HEK293 (cell line): ENCODE results near the gene PLAAT4.
A peak's percentile ranks its signal among the peaks of the same experiment; 100 is the strongest.

Experiments used
- CTCF ChIA-PET: fragments of 350-600 bp; formaldehyde crosslinking; extraction: SDS; loops from one replicate; lab custom pipeline; 2021; ENCODE audit warnings: antibody characterized with exemption; lab: Yijun Ruan, JAX
- POLR2A ChIA-PET: fragments of 300-600 bp; formaldehyde crosslinking; extraction: SDS; loops from one replicate; lab custom pipeline; 2020; ENCODE audit warnings: antibody characterized with exemption, inconsistent platforms; lab: Yijun Ruan, JAX
- H3K27ac ChIP-seq: fragments of 200-500 bp; sonication (Bioruptor generic); 2 replicates; pipeline ENCODE4 v1.5.1; 2014; ENCODE audit warnings: low read depth, low read length, control low read depth, inconsistent platforms; ENCODE audit errors: extremely low read depth
- H3K36me3 ChIP-seq, 2 experiments: fragments of 200-500 bp in 1 of 2; sonication (Bioruptor generic) in 1 of 2; 1 replicate in 1 of 2; 2 replicates in 1 of 2; pipeline ENCODE4 v1.5.1; 2014 to 2017; ENCODE audit warnings: inconsistent platforms in 2 of 2, low read length in 2 of 2; ENCODE audit not compliant: control insufficient read depth in 2 of 2, insufficient read depth in 1 of 2
- H3K4me1 ChIP-seq: fragments of 200-500 bp; sonication (Bioruptor generic); 2 replicates; pipeline ENCODE4 v1.5.1; 2014; ENCODE audit warnings: mild to moderate bottlenecking, low read length, inconsistent platforms; ENCODE audit not compliant: control insufficient read depth, insufficient read depth
- H3K4me3 ChIP-seq: 2 replicates; pipeline ENCODE4 v1.5.1; 2011; ENCODE audit warnings: low read depth, mild to moderate bottlenecking, control low read depth, low read length, moderate library complexity
- H3K9me3 ChIP-seq: fragments of 200-500 bp; sonication (Bioruptor generic); 2 replicates; pipeline ENCODE4 v1.5.1; 2014; ENCODE audit warnings: low read depth, low read length, inconsistent platforms; ENCODE audit not compliant: control insufficient read depth, insufficient read depth
- ATF2 ChIP-seq: fragments of 450-650 bp; formaldehyde crosslinking; IDR thresholded peaks from 2 replicates; pipeline ENCODE4 v1.5.1; 2016; ENCODE audit warnings: missing biosample characterization, missing genetic modification characterization, low read depth
- KLF8 ChIP-seq: fragments of 450-650 bp; formaldehyde crosslinking; IDR thresholded peaks from 2 replicates; pipeline ENCODE4 v1.5.1; 2016; ENCODE audit warnings: missing biosample characterization, missing genetic modification characterization
- KLF9 ChIP-seq: fragments of 450-650 bp; formaldehyde crosslinking; IDR thresholded peaks from 2 replicates; pipeline ENCODE4 v1.5.1; 2016; ENCODE audit warnings: missing biosample characterization, missing genetic modification characterization, low read depth
- PRDM10 ChIP-seq: fragments of 450-650 bp; formaldehyde crosslinking; IDR thresholded peaks from 2 replicates; pipeline ENCODE4 v1.5.1; 2016; ENCODE audit warnings: missing biosample characterization, missing genetic modification characterization
- SP3 ChIP-seq: fragments of 450-650 bp; formaldehyde crosslinking; IDR thresholded peaks from 2 replicates; pipeline ENCODE4 v1.5.1; 2016; ENCODE audit warnings: missing biosample characterization, missing genetic modification characterization
- SP7 ChIP-seq: fragments of 450-650 bp; formaldehyde crosslinking; IDR thresholded peaks from 2 replicates; pipeline ENCODE4 v1.5.1; 2016; ENCODE audit warnings: missing biosample characterization, missing genetic modification characterization
- TCF7L2 ChIP-seq: IDR thresholded peaks from 2 replicates; pipeline ENCODE4 v1.6.1; 2011; ENCODE audit warnings: low read depth, mild to moderate bottlenecking, inconsistent platforms, low read length, moderate library complexity, borderline replicate concordance
- YY1 ChIP-seq: fragments of 450-650 bp; formaldehyde crosslinking; IDR thresholded peaks from 2 replicates; pipeline ENCODE4 v1.5.1; 2018; ENCODE audit warnings: missing biosample characterization, missing genetic modification characterization
- ZFP41 ChIP-seq: fragments of 450-650 bp; formaldehyde crosslinking; IDR thresholded peaks from 2 replicates; pipeline ENCODE4 v1.5.1; 2016; ENCODE audit warnings: missing biosample characterization, missing genetic modification characterization, borderline replicate concordance
- ZNF16 ChIP-seq: fragments of 450-650 bp; formaldehyde crosslinking; IDR thresholded peaks from 2 replicates; pipeline ENCODE4 v1.5.1; 2016; ENCODE audit warnings: low read depth, missing biosample characterization, missing genetic modification characterization
- ZNF169 ChIP-seq: fragments of 450-650 bp; formaldehyde crosslinking; IDR thresholded peaks from 2 replicates; pipeline ENCODE4 v1.5.1; 2016; ENCODE audit warnings: missing biosample characterization, missing genetic modification characterization
- ZNF175 ChIP-seq: fragments of 450-650 bp; formaldehyde crosslinking; IDR thresholded peaks from 2 replicates; pipeline ENCODE4 v1.5.1; 2016; ENCODE audit warnings: missing biosample characterization, missing genetic modification characterization
- ZNF23 ChIP-seq: fragments of 450-650 bp; formaldehyde crosslinking; IDR thresholded peaks from 2 replicates; pipeline ENCODE4 v1.5.1; 2016; ENCODE audit warnings: missing biosample characterization, missing genetic modification characterization, borderline replicate concordance
- ZNF292 ChIP-seq: fragments of 450-650 bp; formaldehyde crosslinking; IDR thresholded peaks from 2 replicates; pipeline ENCODE4 v1.5.1; 2016; ENCODE audit warnings: low read depth, missing biosample characterization, missing genetic modification characterization, borderline replicate concordance
- ZNF571 ChIP-seq: fragments of 450-650 bp; formaldehyde crosslinking; IDR thresholded peaks from 2 replicates; pipeline ENCODE4 v1.5.0; 2017; ENCODE audit warnings: missing biosample characterization, missing genetic modification characterization
- ZNF580 ChIP-seq: fragments of 450-650 bp; formaldehyde crosslinking; IDR thresholded peaks from 2 replicates; pipeline ENCODE4 v1.5.1; 2016; ENCODE audit warnings: missing biosample characterization, missing genetic modification characterization
- ZSCAN4 ChIP-seq: fragments of 450-650 bp; formaldehyde crosslinking; IDR thresholded peaks from 2 replicates; pipeline ENCODE4 v1.5.1; 2017; ENCODE audit warnings: missing biosample characterization, missing genetic modification characterization

Gene PLAAT4

GRCh38 chr11:63506876-63507275 is 29.7 kb upstream of the PLAAT4 start:
- no peak for TF ChIP-seq PRDM10 (tag by site-specific recombination)
- peak; percentile 65; the same call in 1 of the 2 replicates for TF ChIP-seq SP7 (tag by site-specific recombination)
- no peak for TF ChIP-seq ZNF23 (tag by site-specific recombination)
- no peaks in the 10 kb centered on the region for H3K36me3 ChIP-seq
- ChIA-PET CTCF (interaction anchor here (4.3 kb wide), 1 partner anchor 27 kb away, joined by 17 read pairs; no protein-coding TSS in a partner anchor), POLR2A (no interaction called here)
- H3K27ac ChIP-seq: no peak overlapping the region
- no peaks in the 10 kb centered on the region for H3K4me1 ChIP-seq
- H3K9me3 ChIP-seq: no peaks in the 10 kb centered on the region
- no peak overlapping the region for H3K4me3 ChIP-seq

- H3K9me3 ChIP-seq: no peaks in the 10 kb centered on the region
- CTCF ChIA-PET: interaction anchor here (0.9 to 4.3 kb wide), 3 partner anchors 12 to 380 kb away, joined by 3 to 17 read pairs (median 3); no protein-coding TSS in a partner anchor
- no peak overlapping the region for H3K27ac ChIP-seq
- TF ChIP-seq ZNF16 (tag by site-specific recombination) (no peak), ZNF580 (tag by site-specific recombination) (no peak), ZNF571 (tag by site-specific recombination) (no peak), ZFP41 (tag by site-specific recombination) (no peak), YY1 (tag by site-specific recombination) (no peak), ATF2 (no peak), ZNF292 (tag by site-specific recombination) (no peak), KLF9 (tag by site-specific recombination) (no peak), ZNF175 (tag by site-specific recombination) (no peak), KLF8 (tag by site-specific recombination) (no peak), TCF7L2 (no peak), ZSCAN4 (tag by site-specific recombination) (no peak), ZNF169 (tag by site-specific recombination) (no peak), SP3 (tag by site-specific recombination) (no peak)
- H3K4me3 ChIP-seq: no peak overlapping the region
- no peaks in the 10 kb centered on the region for H3K36me3 ChIP-seq
- no peaks in the 10 kb centered on the region for H3K4me1 ChIP-seq
- POLR2A ChIA-PET: interaction anchor here (0.6 to 0.7 kb wide), 2 partner anchors 14 to 579 kb away, joined by 3 to 8 read pairs; no protein-coding TSS in a partner anchor
These were observed 29.1 kb upstream of the PLAAT4 start for GRCh38 chr11:63507511-63507910.
